SKM-1 treated with dmso at 0.1 percent for 144 hours (cell line): Measurements from ENCODE around the gene HNRNPUL1.
"Not testable (repeated sequence)": the region's sequence is repeated elsewhere in the genome, so short reads cannot be mapped to it uniquely, and the experiment has no call there.

Experiments used
- DNase-seq: peaks from one replicate; lab custom pipeline; 2025; ENCODE audit not compliant: unreplicated experiment; lab: John Stamatoyannopoulos, UW

Gene HNRNPUL1

GRCh38 chr19:41324921-41325639 is 60.9 kb downstream of the HNRNPUL1 start:
- no peak for DNase-seq

DNA sequence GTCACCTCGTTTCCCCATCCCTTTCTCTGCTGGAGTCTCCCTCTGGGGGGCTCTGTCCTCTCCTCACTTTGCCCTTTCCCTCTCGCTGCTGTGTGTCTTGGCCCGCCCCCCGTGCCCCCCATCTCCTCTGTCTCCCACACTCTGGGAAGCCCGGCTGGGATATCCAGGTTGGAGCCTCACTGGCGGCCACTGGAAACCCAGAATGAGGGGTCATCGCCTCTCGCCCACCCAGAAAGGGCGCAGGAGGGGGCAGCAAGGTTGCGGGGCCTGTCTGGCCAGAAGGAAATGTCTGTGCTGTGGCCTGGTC is 61.4 kb downstream of the HNRNPUL1 start:
- DNase-seq: no peak

GRCh38 chr19:41325947-41326706 is 62.0 kb downstream of the HNRNPUL1 start:
- DNase-seq: no peak

GRCh38 chr19:41327076-41327575 is 63.0 kb downstream of the HNRNPUL1 start:
- no peak for DNase-seq

- DNase-seq: peak; percentile 82
Observed at GRCh38 chr19:41327576-41328156, 63.5 kb downstream of the HNRNPUL1 start.

GRCh38 chr19:41328157-41328841 is 64.1 kb downstream of the HNRNPUL1 start:
- no peak for DNase-seq

GRCh38 chr19:41328842-41329225 is 64.7 kb downstream of the HNRNPUL1 start:
- peak; percentile 67 for DNase-seq

DNA sequence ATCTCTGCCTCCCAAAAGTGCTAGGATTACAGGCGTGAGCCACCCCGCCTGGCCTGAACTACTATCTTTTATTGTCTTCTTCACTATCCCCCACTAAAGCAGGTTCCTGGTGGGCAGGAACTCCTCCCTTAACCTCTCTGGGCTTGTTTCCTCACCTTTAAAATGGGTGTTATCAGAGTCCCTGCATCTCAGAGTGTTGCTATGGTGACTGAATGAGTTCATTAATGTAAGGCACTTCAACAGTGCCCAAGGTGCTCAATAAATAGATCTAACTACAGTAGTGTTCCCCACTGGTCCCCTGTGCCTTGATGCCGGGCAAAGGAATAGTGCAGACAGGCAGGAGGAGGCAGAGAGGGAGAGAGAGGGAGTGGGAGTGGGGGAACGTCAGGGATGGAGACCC is 66.3 kb downstream of the HNRNPUL1 start:
- DNase-seq: no peak

- DNase-seq: no peak
Observed at GRCh38 chr19:41330946-41331678, 66.9 kb downstream of the HNRNPUL1 start.

DNA sequence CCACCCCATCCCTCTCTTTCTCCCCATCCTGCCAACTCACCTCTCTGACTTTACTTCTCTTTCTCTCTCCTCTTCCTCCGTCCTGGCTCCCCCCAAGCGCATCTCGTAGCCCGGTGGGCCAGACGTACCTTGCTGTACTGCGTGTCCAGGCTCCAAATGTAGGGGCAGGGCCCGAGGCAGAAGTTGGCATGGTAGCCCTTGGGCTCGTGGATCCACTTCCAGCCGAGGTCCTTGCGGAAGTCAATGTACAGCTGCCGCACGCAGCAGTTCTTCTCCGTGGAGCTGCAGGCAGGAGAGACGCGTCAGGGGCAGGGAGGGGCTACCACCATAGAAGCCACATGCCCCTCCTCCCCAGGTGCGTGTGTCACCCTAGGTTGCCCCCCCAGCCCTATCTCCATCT is 67.8 kb downstream of the HNRNPUL1 start:
- no peak for DNase-seq

DNA sequence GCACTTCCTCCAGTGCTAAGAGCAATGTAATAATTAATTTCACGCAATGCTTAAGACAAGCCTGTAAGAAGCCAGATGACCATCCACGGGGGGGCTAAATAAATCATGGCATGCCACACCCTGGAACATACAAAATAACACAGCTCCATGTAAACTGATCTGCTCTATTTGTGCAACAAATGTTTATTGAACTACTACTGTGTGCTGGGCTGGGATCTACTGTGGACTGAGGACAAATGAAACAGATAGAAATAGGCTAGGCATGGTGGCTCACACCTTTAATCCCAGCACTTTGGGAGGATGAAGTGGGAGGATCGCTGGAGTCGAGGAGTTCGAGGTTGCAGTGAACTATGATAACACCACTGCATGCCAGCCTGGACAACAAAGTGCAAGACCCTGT is 68.3 kb downstream of the HNRNPUL1 start:
- no peak for DNase-seq

DNA sequence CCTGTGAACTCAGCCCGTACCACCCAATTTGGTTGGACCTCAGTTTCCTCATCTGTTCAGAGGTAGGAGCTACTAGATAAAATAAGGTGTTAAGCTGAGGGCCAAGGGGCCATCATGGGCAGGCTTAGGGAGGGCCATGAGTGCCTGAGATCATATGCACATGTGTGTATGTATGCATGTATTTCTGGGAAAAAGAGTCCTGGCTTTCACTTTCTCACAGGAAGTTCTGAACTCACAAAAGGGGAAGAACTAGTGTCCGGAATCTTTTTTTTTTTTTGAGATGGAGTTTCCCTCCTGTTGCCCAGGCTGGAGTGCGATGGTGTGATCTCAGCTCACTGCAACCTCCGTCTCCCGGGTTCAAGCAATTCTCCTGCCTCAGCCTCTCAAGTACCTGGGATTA is 70.6 kb downstream of the HNRNPUL1 start:
- no peak for DNase-seq

DNA sequence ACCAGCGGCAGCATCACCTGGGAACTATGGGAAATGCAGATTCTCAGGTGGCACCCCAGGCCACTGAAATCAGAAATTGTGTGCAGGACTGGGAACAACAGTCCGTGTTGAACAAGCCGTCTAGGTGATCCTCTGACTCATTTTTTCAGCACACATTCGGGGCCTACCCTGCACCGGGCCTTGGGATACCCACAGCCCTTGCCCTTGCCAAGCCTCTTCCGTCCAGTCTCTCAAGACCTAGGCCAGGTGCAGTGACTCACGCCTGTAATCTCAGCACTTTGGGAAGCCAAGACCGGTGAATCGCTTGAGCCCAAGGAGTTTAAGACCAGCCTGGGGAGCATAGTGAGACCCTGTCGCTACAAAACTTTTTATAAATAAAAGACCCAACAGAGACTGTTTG is 71.3 kb downstream of the HNRNPUL1 start:
- no peak for DNase-seq

- no peak for DNase-seq
Observed at GRCh38 chr19:41339936-41340335, 75.8 kb downstream of the HNRNPUL1 start.

DNA sequence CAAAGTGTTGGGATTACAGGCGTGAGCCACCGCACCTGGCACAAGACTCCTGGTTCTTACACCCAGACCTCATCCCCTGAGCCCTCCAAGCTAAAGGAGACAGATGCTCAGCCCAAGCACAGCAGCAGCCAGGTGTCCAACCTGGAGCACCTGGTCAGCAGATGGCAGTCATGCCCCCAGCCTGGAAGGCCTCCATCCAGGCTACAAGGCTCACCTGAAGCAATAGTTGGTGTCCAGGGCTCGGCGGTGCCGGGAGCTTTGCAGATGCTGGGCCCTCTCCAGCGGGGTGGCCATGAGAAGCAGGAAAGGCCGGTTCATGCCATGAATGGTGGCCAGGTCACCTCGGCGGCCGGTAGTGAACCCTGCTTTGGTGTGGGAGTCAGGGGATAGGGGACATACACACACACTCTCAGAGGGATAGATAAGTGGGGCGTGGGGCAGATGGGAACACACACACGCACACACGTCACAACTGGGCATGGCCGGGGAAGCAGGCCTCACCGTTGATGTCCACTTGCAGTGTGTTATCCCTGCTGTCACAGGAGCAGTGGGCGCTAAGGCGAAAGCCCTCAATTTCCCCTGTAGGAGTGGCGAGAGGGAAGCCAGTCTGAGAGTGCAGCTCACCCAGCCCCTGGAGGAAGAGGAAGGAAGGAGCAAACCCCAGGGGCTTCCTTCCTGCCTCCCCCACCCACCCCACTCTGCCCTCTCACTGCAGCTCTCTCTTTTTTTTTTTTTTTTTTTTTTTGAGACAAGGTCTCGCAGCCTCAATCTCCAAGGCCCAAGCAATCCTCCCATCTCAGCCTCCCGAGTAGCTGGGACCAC is 77.7 kb downstream of the HNRNPUL1 start:
- DNase-seq: no peak

GRCh38 chr19:41344162-41344561 is 80.0 kb downstream of the HNRNPUL1 start:
- DNase-seq: no peak

DNA sequence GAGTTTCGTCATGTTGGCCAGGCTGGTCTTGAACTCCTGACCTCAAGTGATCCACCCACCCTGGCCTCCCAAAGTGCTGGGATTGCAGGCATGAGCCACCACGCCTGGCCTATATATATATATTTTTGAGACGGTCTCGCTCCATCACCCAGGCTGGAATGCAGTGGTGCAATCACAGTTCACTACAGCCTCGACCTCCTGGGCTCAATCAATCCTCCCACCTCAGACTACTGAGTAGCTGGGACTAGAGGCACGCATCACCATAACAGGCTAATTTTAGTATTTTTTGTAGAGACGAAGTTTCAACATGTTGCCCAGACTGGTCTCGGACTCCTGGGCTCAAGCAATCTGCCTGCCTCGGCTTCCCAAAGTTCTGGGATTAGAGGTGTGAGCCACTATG is 82.7 kb downstream of the HNRNPUL1 start:
- not testable (repeated sequence) for DNase-seq

- no peak for DNase-seq
Observed at GRCh38 chr19:41350735-41351338, 86.7 kb downstream of the HNRNPUL1 start.

GRCh38 chr19:41351339-41352245 is 87.4 kb downstream of the HNRNPUL1 start:
- DNase-seq: peak; percentile 61
